SK-N-SH treated with all-trans-retinoic acid at 6 μM for 48 hours (cell line): ENCODE data around the gene CD180.

Experiments used
- ARNTL ChIP-seq: fragments of 450-650 bp; formaldehyde crosslinking; IDR thresholded peaks from 2 replicates; pipeline ENCODE4 v1.5.0; 2020; ENCODE audit warnings: low read depth, mild to moderate bottlenecking, moderate library complexity, borderline replicate concordance
- CSDC2 ChIP-seq: fragments of 250-450 bp; sonication (Bioruptor Pico); IDR thresholded peaks from 2 replicates; pipeline ENCODE4 v1.5.0; 2020; ENCODE audit warnings: mild to moderate bottlenecking, moderate library complexity
- ESRRG ChIP-seq: fragments of 250-450 bp; sonication (Bioruptor Pico); IDR thresholded peaks from 2 replicates; pipeline ENCODE4 v1.6.1; 2021; ENCODE audit warnings: mild to moderate bottlenecking
- PATZ1 ChIP-seq: fragments of 250-450 bp; sonication (Bioruptor Pico); IDR thresholded peaks from 2 replicates; pipeline ENCODE4 v1.8.0; 2020; ENCODE audit warnings: mild to moderate bottlenecking, moderate library complexity, borderline replicate concordance
- PPARA ChIP-seq: fragments of 250-450 bp; sonication (Bioruptor Pico); IDR thresholded peaks from 2 replicates; pipeline ENCODE4 v1.5.0; 2020; ENCODE audit warnings: mild to moderate bottlenecking, borderline replicate concordance
- ZFP3 ChIP-seq: fragments of 250-450 bp; sonication (Bioruptor Pico); IDR thresholded peaks from 2 replicates; pipeline ENCODE4 v1.5.0; 2020; ENCODE audit warnings: mild to moderate bottlenecking, moderate library complexity
- TF ChIP-seq, protein P1 (sequence below): fragments of 250-450 bp; sonication (Bioruptor Pico); IDR thresholded peaks from 2 replicates; pipeline ENCODE4 v1.5.0; 2020; ENCODE audit warnings: mild to moderate bottlenecking, moderate library complexity

GRCh38 chr5:67243349-67243748 is 46.8 kb upstream of the CD180 start:
- TF ChIP-seq ZFP3 = no peak
- no peak for TF ChIP-seq ESRRG
- TF ChIP-seq, protein P1, sequence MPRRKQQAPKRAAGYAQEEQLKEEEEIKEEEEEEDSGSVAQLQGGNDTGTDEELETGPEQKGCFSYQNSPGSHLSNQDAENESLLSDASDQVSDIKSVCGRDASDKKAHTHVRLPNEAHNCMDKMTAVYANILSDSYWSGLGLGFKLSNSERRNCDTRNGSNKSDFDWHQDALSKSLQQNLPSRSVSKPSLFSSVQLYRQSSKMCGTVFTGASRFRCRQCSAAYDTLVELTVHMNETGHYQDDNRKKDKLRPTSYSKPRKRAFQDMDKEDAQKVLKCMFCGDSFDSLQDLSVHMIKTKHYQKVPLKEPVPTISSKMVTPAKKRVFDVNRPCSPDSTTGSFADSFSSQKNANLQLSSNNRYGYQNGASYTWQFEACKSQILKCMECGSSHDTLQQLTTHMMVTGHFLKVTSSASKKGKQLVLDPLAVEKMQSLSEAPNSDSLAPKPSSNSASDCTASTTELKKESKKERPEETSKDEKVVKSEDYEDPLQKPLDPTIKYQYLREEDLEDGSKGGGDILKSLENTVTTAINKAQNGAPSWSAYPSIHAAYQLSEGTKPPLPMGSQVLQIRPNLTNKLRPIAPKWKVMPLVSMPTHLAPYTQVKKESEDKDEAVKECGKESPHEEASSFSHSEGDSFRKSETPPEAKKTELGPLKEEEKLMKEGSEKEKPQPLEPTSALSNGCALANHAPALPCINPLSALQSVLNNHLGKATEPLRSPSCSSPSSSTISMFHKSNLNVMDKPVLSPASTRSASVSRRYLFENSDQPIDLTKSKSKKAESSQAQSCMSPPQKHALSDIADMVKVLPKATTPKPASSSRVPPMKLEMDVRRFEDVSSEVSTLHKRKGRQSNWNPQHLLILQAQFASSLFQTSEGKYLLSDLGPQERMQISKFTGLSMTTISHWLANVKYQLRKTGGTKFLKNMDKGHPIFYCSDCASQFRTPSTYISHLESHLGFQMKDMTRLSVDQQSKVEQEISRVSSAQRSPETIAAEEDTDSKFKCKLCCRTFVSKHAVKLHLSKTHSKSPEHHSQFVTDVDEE = no peak
- TF ChIP-seq PATZ1 = no peak
- TF ChIP-seq CSDC2 = no peak
- no peak for TF ChIP-seq PPARA (CRISPR knock-in tag)
- no peak for TF ChIP-seq ARNTL (CRISPR knock-in tag)
